Pancreas (tissue), 10 donors: ENCODE data around the gene PUS10. TPM values are rescaled to one million over a fixed set of nuclear protein-coding genes. Genes with fewer than 3 reads are reported as not detected.
A peak's percentile ranks its signal among the peaks of the same experiment; 100 is the strongest.
"Not testable (repeated sequence)": the region's sequence is repeated elsewhere in the genome, so short reads cannot be mapped to it uniquely, and the experiment has no call there.

ENCODE experiments used
- ATAC-seq, 4 donors: fragments of 200-7000 bp; cut with Tn5 transposase; one replicate each; pipeline versions ENCODE4 v1.8.0 to v1.9.1; 2020; ENCODE audit warnings: mild to moderate bottlenecking in 4 of 4, moderate library complexity in 4 of 4
- DNase-seq, 6 donors: peaks; one replicate each; pipeline ENCODE4 v3.0.0-alpha.2; 2020
- FAIRE-seq: peaks from 2 replicates; lab custom pipeline; 2012; peaks lifted over from hg19 to GRCh38; lab: Jason Lieb, UNC
- H3K27ac ChIP-seq, 4 donors: fragments of 200-600 bp; sonication (generic); 1 replicate in 3 of 4; 2 replicates in 1 of 4; pipeline versions ENCODE4 v1.5.0 to v1.8.0; 2020
- H3K27me3 ChIP-seq, 4 donors: fragments of 200-600 bp; one replicate each; pipeline ENCODE4 v1.8.0; 2021
- H3K36me3 ChIP-seq, 3 donors: fragments of 200-600 bp; sonication (generic) in 1 of 3; one replicate each; pipeline versions ENCODE4 v1.5.0 to v1.8.0; 2020 to 2021
- H3K4me1 ChIP-seq, 3 donors: fragments of 200-600 bp; one replicate each; pipeline ENCODE4 v1.8.0; 2021
- H3K4me3 ChIP-seq, 4 donors: fragments of 200-600 bp; sonication (generic) in 2 of 4; one replicate each; pipeline versions ENCODE4 v1.5.0 to v1.8.0; 2020 to 2021
- H3K9me3 ChIP-seq, 4 donors: fragments of 200-600 bp; one replicate each; pipeline ENCODE4 v1.8.0; 2021
- CTCF ChIP-seq, 4 donors: fragments of 200-600 bp; sonication (generic) in 3 of 4; IDR thresholded peaks; one replicate each; pipeline versions ENCODE4 v1.5.0 to v1.8.0; 2021; ENCODE audit warnings: antibody characterized with exemption in 4 of 4
- WGBS, 2 donors: extraction: QIAGEN DNeasy Blood & Tissue Kit; methylation state at CpG; one replicate each; pipeline ENCODE4 v1.1.7; 2013; 5-methylcytosine and 5-hydroxymethylcytosine counted together
- intact Hi-C, 3 donors: fragments of 100-400 bp; cut with DNase I; formaldehyde crosslinking; loops; one replicate each; pipeline versions ENCODE4 v1.11.1 to v1.14.2; 2022
- polyA plus RNA-seq, 2 donors: library from polyadenylated mRNA; stranded (reverse); fragments of 200-250 nt; gene quantifications; one replicate each; pipeline ENCODE4 v1.2.3, GENCODE V29; 2013
- total RNA-seq, 6 donors: library from RNA; stranded (reverse); fragmentation: NEBNext Ultra II Directional in 4 of 6; extraction: Animal tissue kit (Norgen Biotek cat#: 25700) in 4 of 6; gene quantifications; one replicate each; pipeline versions ENCODE4 v1.2.1 to v1.2.4, GENCODE V29; 2021 to 2023
- donor health status: healthy with polysubstance abuse.
- donor health status: DM: no; HTN: no; CAD: no; lungs with moderate emphysema.
- donor health status: DM: no; HTN: no; CAD: no.
- donor health status: control.
- donor health status: control.
- donor health status: Bipolar disorder and iron deficiency.
- donor health status: DM: yes; HTN: yes; CAD: no.
- donor health status: DM: no; HTN: no; CAD: no.
- donor health status: DM: no; HTN: no; CAD: no.
- donor health status: DM: yes; HTN: yes; CAD: no.

Gene PUS10
- total and polyA plus RNA-seq, 8 donors: 1.6 to 6.0 (median 2.8) TPM

GRCh38 chr2:61013382-61013781 lies 4.7 kb downstream of the PUS10 start:
- DNase-seq: no peak
- intact Hi-C loops: no loop called here
- Histone ChIP-seq H3K4me1 (peaks cover 12 to 29% (median 29%) of the 10 kb centered on the region in 3 donors), H3K27ac (peak overlapping the region in 2 of 4 donors; percentile 59 to 91), H3K27me3 (no peaks in the 10 kb centered on the region), H3K9me3 (no peaks in the 10 kb centered on the region), H3K4me3 (no peak overlapping the region), H3K36me3 (no peaks in the 10 kb centered on the region)
- ATAC-seq: no peak
- 22 to 24% methylated on average over 3 of the region's 3 CpGs for WGBS, 2 donors
- TF ChIP-seq CTCF (IDR thresholded peaks at IDR 0.05): no peak
- no peak for FAIRE-seq

GRCh38 chr2:61012303-61012702 lies 5.8 kb downstream of the PUS10 start:
- peaks cover 12 to 29% (median 29%) of the 10 kb centered on the region in 3 donors for H3K4me1 ChIP-seq
- H3K27me3 ChIP-seq, H3K4me3 ChIP-seq, intact Hi-C loops, DNase-seq, FAIRE-seq, H3K9me3 ChIP-seq, H3K36me3 ChIP-seq: not testable (repeated sequence)
- peak in 1 of 4 donors; percentile 17 for ATAC-seq
- H3K27ac ChIP-seq: peak overlapping the region in 2 of 4 donors; percentile 55 to 59
- 63 to 82% methylated on average over 2 of the region's 2 CpGs for WGBS, 2 donors

- no peak for TF ChIP-seq CTCF (IDR thresholded peaks at IDR 0.05)
- ATAC-seq: peak in 2 of 4 donors; percentile 33 to 36
- peaks cover 12 to 29% (median 29%) of the 10 kb centered on the region in 3 donors for H3K4me1 ChIP-seq
- DNase-seq: no peak
- no peaks in the 10 kb centered on the region for H3K27me3 ChIP-seq
- H3K36me3 ChIP-seq: no peaks in the 10 kb centered on the region
- peak overlapping the region in 2 of 4 donors; percentile 55 to 59 for H3K27ac ChIP-seq
- WGBS, 2 donors: 30 to 32% methylated on average over 1 of the region's 1 CpG
- no peak for FAIRE-seq
- H3K4me3 ChIP-seq: no peak overlapping the region
- H3K9me3 ChIP-seq: no peaks in the 10 kb centered on the region
- intact Hi-C loops: no loop called here
These were observed 6.4 kb downstream of the PUS10 start for GRCh38 chr2:61011678-61012077.

GRCh38 chr2:61009355-61009754 lies 8.7 kb downstream of the PUS10 start:
- Histone ChIP-seq H3K27ac (no peak overlapping the region), H3K9me3 (no peaks in the 10 kb centered on the region), H3K27me3 (no peaks in the 10 kb centered on the region), H3K36me3 (no peaks in the 10 kb centered on the region), H3K4me3 (no peak overlapping the region), H3K4me1 (peaks cover 16 to 19% (median 18%) of the 10 kb centered on the region in 3 donors)
- DNase-seq (no peak), ATAC-seq (no peak), FAIRE-seq (no peak)
- no peak for TF ChIP-seq CTCF (IDR thresholded peaks at IDR 0.05)
- intact Hi-C loops: no loop called here

GRCh38 chr2:61006486-61007105 lies 11.5 kb downstream of the PUS10 start:
- intact Hi-C loops: no loop called here
- Histone ChIP-seq H3K27me3 (no peaks in the 10 kb centered on the region), H3K27ac (peak overlapping the region in 2 of 4 donors; percentile 23 to 27), H3K36me3 (no peaks in the 10 kb centered on the region), H3K4me1 (peaks cover 8 to 16% (median 12%) of the 10 kb centered on the region in 3 donors), H3K9me3 (no peaks in the 10 kb centered on the region), H3K4me3 (no peak overlapping the region)
- DNase-seq (no peak), FAIRE-seq (no peak), ATAC-seq (peak; percentile 51 to 79 (median 72))
- TF ChIP-seq CTCF (IDR thresholded peaks at IDR 0.05): no peak
